HG03103 (cell line): Measurements from ENCODE around the gene TOM1L2.

ENCODE experiments used
- ATAC-seq: cut with Tn5 transposase; IDR thresholded peaks from one replicate; pipeline ENCODE4 v1.9.1; 2021; ENCODE audit warnings: low read depth; ENCODE audit not compliant: unreplicated experiment

TOM1L2 gene

GRCh38 chr17:17882082-17882581 is 90.1 kb downstream of the TOM1L2 start:
- ATAC-seq = no peak

- ATAC-seq = no peak
Measured at GRCh38 chr17:17880577-17881196, 91.5 kb downstream of the TOM1L2 start.

- no peak for ATAC-seq
Measured at GRCh38 chr17:17877529-17878358, 94.5 kb downstream of the TOM1L2 start.

- ATAC-seq = no peak
Measured at GRCh38 chr17:17876959-17877528, 95.2 kb downstream of the TOM1L2 start.

- ATAC-seq = no peak
Measured at GRCh38 chr17:17874478-17874877, 97.7 kb downstream of the TOM1L2 start.

GRCh38 chr17:17873450-17873991 is 98.7 kb downstream of the TOM1L2 start:
- no peak for ATAC-seq

- ATAC-seq = no peak
Measured at GRCh38 chr17:17872547-17873345, 99.5 kb downstream of the TOM1L2 start.

GRCh38 chr17:17871913-17872312 is 100.3 kb downstream of the TOM1L2 start:
- ATAC-seq = no peak

- ATAC-seq = no peak
Measured at GRCh38 chr17:17870247-17870646, 102.0 kb downstream of the TOM1L2 start.

GRCh38 chr17:17868641-17869522 is 103.3 kb downstream of the TOM1L2 start:
- no peak for ATAC-seq

- ATAC-seq = no peak
Measured at GRCh38 chr17:17866897-17867296, 105.3 kb downstream of the TOM1L2 start.

- ATAC-seq = no peak
Measured at GRCh38 chr17:17866425-17866824, 105.8 kb downstream of the TOM1L2 start.

GRCh38 chr17:17865035-17865434 is 107.2 kb downstream of the TOM1L2 start:
- no peak for ATAC-seq

- ATAC-seq = no peak
Measured at GRCh38 chr17:17860766-17861107, 111.5 kb downstream of the TOM1L2 start.

- ATAC-seq = no peak
Measured at GRCh38 chr17:17859909-17860765, 112.1 kb downstream of the TOM1L2 start.

GRCh38 chr17:17857496-17857895 is 114.7 kb downstream of the TOM1L2 start:
- ATAC-seq = no peak

GRCh38 chr17:17856386-17856785 is 115.8 kb downstream of the TOM1L2 start:
- no peak for ATAC-seq

GRCh38 chr17:17855976-17856375 is 116.2 kb downstream of the TOM1L2 start:
- ATAC-seq = no peak
